Stimulated activated CD4-positive, alpha-beta T cell treated with anti-CD3 and anti-CD28 coated beads, Interleukin-1b, Interleukin-23, amount 100 ng/mL, for 24 hours (primary cell): Measurements from ENCODE around the gene PCBD2.
"Not testable (repeated sequence)": the region's sequence is repeated elsewhere in the genome, so short reads cannot be mapped to it uniquely, and the experiment has no call there.

Source experiments
- DNase-seq, 4 experiments: peaks; one replicate each; pipeline ENCODE4 v3.0.0-alpha.2; 2020; ENCODE audit warnings: low read depth in 4 of 4, low spot score in 1 of 4

PCBD2 gene

DNA sequence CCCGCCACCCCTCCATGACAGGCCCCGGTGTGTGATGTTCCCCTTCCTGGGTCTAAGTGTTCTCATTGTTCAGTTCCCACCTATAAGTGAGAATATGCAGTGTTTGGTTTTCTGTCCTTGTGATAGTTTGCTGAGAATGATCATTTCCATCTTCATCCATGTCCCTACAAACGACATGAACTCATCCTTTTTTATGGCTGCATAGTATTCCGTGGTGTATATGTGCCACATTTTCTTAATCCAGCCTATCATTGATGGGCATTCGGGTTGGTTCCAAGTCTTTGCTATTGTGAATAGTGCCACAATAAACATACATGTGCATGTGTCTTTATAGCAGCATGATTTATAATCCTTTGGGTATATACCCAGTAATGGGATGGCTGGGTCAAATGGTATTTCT, 93.1 kb downstream of the PCBD2 start:
- DNase-seq, result not testable (repeated sequence)

- no peak for DNase-seq
Measured at GRCh38 chr5:135004376-135004775, 99.4 kb downstream of the PCBD2 start.

- DNase-seq, result no peak
Measured at GRCh38 chr5:135005076-135005475, 100.1 kb downstream of the PCBD2 start.

DNA sequence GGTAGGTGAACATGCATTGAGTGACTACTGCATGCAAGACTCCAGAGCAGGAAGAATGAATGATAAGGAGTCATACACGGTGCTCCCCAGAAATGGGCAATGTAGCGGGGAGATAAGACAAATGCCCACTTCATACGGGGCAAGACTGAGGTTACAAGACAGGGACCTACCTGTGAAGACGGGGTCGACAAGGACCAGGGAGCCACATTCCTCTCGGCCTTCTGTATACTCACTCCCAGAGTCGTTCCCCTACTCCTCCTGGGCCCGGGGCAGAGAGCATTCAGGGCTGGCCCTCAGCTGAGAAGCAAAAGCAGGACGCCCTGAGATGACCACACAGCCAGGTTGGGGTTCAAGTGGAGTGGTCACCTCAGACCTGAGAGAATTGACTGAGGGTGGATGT, 102.4 kb downstream of the PCBD2 start:
- DNase-seq, result no peak

DNA sequence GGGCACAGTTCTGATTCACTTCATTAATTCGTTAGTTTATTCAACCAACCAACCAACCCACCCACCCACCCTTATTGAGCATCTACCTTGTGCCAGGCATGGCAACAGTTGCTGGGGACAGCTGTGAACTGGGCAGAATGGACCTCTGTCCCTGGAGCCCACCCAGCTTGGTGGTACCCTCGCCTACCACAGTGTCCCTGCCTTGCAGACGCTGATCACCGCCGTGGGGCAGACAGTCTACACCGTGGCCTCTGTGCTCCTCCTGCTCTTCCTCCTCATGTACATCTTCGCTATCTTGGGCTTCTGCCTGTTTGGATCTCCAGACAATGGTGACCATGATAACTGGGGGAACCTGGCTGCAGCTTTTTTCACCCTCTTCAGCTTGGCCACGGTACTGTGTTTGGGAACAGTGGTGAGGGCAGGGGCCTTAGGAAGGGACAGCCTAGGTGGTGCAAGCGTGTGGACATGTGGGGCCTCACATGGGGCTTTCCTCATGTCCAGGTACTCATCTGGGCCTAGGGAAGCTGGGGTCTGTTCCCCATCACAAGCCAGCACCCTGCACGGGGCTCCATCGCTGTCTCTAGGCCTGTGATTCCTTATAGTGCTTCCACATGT, 102.9 kb downstream of the PCBD2 start:
- no peak for DNase-seq

DNA sequence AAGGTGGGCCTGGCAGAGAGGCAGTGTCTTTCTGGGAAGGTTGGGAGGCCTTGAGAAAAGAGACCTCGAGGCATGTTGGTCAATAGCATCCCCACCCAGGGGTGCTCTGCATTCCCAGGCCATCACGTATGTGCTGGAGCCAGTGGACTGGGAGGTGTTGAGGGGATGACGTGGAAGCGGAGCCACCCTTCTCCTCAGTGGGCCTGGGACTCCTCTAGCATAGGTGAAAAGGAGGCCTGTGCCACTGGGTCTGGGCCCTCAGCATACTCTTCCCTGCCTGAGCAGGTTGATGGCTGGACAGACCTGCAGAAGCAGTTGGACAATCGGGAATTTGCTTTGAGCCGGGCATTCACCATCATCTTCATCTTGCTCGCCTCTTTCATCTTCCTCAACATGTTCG, 103.6 kb downstream of the PCBD2 start:
- DNase-seq, result no peak

- DNase-seq, result no peak
Measured at GRCh38 chr5:135008981-135009735, 104.2 kb downstream of the PCBD2 start.

DNA sequence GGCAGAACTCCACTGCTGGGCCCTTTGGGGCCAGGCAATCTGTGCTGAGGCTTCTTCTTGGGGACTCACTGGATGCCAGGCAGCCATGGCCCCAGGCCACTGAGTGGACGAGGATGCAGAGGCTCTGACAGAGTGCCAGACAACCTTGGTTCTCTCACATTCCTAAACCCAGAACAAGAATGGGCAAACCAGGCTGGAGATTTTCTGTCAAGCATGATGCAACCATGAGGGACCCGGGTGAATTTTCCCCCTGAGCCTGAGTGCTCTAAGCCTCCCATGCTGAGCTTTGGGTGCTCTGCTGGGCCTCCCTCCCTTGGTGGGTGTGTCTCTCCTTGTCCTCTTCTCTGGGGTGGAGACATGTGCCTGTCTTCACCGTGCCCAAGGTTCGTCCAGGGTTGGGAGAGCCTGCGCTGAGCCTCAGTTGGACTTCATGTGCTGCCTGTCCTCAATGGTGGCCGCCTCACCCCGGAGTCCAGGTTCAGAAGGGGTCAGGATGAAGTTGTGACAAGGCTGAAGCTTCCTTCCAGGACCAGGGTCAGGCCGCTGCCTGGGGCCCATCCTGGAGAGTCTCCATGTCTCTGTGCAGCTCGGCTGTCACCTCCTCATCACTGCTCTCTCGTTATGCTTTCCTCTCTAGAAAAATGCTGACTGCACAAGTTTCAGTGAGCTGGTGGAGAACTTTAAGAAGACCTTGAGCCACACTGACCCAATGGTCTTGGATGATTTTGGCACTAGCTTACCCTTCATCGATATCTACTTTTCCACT, 105.0 kb downstream of the PCBD2 start:
- no peak for DNase-seq

- DNase-seq, result no peak
Measured at GRCh38 chr5:135010502-135011354, 105.8 kb downstream of the PCBD2 start.

DNA sequence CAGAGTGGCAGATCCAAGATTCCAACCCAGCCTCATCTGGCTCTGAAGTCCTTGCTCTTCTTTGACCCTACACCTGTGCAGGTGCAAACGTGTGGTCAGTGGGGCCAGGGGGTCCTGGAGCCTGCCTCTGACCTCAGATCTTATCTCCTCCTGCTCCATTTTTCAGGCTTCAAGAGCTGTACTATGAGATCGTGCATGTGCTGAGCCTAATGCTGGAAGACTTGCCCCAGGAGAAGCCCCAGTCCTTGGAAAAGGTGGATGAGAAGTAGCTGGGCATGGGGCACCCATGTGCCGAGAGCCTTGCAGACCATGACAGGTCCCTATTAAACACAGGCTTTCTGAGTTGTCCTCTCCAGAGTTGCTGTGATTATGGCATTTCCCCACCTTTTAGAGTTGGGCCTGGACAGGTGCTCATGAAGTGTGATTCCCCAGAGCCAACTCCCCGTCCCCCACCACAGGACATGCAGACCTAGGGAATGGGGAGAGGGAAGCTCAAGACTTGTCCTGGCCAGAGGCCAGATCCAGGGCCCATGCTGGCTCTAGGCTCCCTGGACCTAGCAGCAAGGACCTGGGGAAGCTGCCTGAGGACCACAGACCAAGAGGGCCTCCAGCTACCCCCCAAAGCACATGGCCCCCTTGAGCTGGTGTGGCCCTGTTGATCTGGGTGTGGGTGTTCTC, 106.6 kb downstream of the PCBD2 start:
- DNase-seq, result no peak

GRCh38 chr5:135012033-135012588, 107.2 kb downstream of the PCBD2 start:
- no peak for DNase-seq
